Stimulated activated CD4-positive, alpha-beta T cell treated with anti-CD3 and anti-CD28 coated beads, Interleukin-4, amount 100 ng/mL, for 24 hours (primary cell): ENCODE data around the gene PIR.

Experiments used
- DNase-seq: peaks from one replicate; pipeline ENCODE4 v3.0.0-alpha.2; 2020

Gene PIR

GRCh38 chrX:15493118-15493962, at the start of gene PIR:
PIR (minus strand) TSS chrX:15493333; CDS start chrX:15491257, 2,076 bp downstream.
- peak; percentile 58 for DNase-seq

- DNase-seq = no peak
Observed at GRCh38 chrX:15530318-15530717, 37.2 kb upstream of the PIR start.

- no peak for DNase-seq
Observed at GRCh38 chrX:15529165-15529564, 36.0 kb upstream of the PIR start.

GRCh38 chrX:15525664-15526416, 32.7 kb upstream of the PIR start:
- no peak for DNase-seq

GRCh38 chrX:15524417-15524816, 31.3 kb upstream of the PIR start:
- DNase-seq = no peak

GRCh38 chrX:15523088-15523487, 30.0 kb upstream of the PIR start:
- no peak for DNase-seq

- DNase-seq = no peak
Observed at GRCh38 chrX:15522464-15522863, 29.3 kb upstream of the PIR start.

GRCh38 chrX:15515931-15516330, 22.8 kb upstream of the PIR start:
- DNase-seq = no peak

- no peak for DNase-seq
Observed at GRCh38 chrX:15514279-15514678, 21.1 kb upstream of the PIR start.

GRCh38 chrX:15512401-15512965, 19.4 kb upstream of the PIR start:
- no peak for DNase-seq

- DNase-seq = no peak
Observed at GRCh38 chrX:15511563-15511962, 18.4 kb upstream of the PIR start.

- DNase-seq = no peak
Observed at GRCh38 chrX:15509845-15510244, 16.7 kb upstream of the PIR start.

GRCh38 chrX:15507005-15507404, 13.9 kb upstream of the PIR start:
- no peak for DNase-seq

GRCh38 chrX:15505101-15505500, 12.0 kb upstream of the PIR start:
- no peak for DNase-seq

GRCh38 chrX:15504661-15505060, 11.5 kb upstream of the PIR start:
- DNase-seq = no peak

- no peak for DNase-seq
Observed at GRCh38 chrX:15501506-15501905, 8.4 kb upstream of the PIR start.

GRCh38 chrX:15500497-15500966, 7.4 kb upstream of the PIR start, which contains the start of gene BMX:
BMX (plus strand) TSS chrX:15500807; CDS start chrX:15508354, 7,547 bp downstream.
- no peak for DNase-seq

GRCh38 chrX:15499976-15500375, 6.8 kb upstream of the PIR start:
- DNase-seq = no peak

- DNase-seq = no peak
Observed at GRCh38 chrX:15498741-15499140, 5.6 kb upstream of the PIR start.

- DNase-seq = peak; percentile 48
Observed at GRCh38 chrX:15497865-15498264, 4.7 kb upstream of the PIR start.

- no peak for DNase-seq
Observed at GRCh38 chrX:15496824-15497223, 3.7 kb upstream of the PIR start.

- no peak for DNase-seq
Observed at GRCh38 chrX:15495801-15496200, 2.7 kb upstream of the PIR start.

GRCh38 chrX:15492469-15492868, 664 bp downstream of the PIR start:
- no peak for DNase-seq

- DNase-seq = no peak
Observed at GRCh38 chrX:15483891-15484290, 9.2 kb downstream of the PIR start.
